Measurements from ENCODE around the gene MLC1. TPM values are rescaled to one million over a fixed set of nuclear protein-coding genes. Genes with fewer than 3 reads are reported as not detected.

The MLC1 gene
- total and polyA plus RNA-seq, 10 of the 15 experiments (the other 5 are each of a cell fraction or from before 2014, with no cell fraction given), result 0.03 to 0.15 (median 0.07) TPM; not detected in 7

DNA sequence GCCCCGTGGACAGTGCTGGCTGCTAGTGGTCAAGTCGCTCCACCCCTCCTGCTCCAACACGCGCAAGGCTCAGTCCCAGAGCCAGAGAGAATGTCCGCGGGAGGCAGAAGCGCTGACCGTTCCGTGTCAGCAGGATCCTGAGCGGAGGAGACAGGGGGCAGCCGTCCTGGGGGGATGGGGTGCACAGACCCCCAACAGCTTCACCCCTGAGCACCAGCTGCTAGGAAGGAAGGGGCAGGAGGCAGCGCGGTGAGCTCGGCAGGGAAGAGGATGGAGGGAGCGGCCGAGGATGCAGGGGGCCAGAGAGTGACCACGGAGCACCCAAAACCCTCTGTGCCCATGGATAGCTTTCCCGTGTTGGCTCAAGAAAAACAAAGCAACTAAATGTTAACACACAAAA lies 20.8 kb downstream of the MLC1 start (continued):
- TF ChIP-seq, protein P1, sequence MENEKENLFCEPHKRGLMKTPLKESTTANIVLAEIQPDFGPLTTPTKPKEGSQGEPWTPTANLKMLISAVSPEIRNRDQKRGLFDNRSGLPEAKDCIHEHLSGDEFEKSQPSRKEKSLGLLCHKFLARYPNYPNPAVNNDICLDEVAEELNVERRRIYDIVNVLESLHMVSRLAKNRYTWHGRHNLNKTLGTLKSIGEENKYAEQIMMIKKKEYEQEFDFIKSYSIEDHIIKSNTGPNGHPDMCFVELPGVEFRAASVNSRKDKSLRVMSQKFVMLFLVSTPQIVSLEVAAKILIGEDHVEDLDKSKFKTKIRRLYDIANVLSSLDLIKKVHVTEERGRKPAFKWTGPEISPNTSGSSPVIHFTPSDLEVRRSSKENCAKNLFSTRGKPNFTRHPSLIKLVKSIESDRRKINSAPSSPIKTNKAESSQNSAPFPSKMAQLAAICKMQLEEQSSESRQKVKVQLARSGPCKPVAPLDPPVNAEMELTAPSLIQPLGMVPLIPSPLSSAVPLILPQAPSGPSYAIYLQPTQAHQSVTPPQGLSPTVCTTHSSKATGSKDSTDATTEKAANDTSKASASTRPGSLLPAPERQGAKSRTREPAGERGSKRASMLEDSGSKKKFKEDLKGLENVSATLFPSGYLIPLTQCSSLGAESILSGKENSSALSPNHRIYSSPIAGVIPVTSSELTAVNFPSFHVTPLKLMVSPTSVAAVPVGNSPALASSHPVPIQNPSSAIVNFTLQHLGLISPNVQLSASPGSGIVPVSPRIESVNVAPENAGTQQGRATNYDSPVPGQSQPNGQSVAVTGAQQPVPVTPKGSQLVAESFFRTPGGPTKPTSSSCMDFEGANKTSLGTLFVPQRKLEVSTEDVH (IDR thresholded peaks at IDR 0.05; ENCODE audit: low read depth, partially characterized antibody), result no peak
- TF ChIP-seq SUPT20H (IDR thresholded peaks at IDR 0.05; ENCODE audit: borderline replicate concordance, control insufficient read depth, low read depth, low read length), result no peak
- TF ChIP-seq MYB (IDR thresholded peaks at IDR 0.05; ENCODE audit: borderline replicate concordance, low read depth, low read length), result no peak
- TF ChIP-seq POLR2A (IDR thresholded peaks at IDR 0.05; ENCODE audit: low read depth, low read length), result no peak
- TF ChIP-seq TBL1XR1 (IDR thresholded peaks at IDR 0.05; ENCODE audit: low read depth, low read length), result no peak
- TF ChIP-seq, protein P2, sequence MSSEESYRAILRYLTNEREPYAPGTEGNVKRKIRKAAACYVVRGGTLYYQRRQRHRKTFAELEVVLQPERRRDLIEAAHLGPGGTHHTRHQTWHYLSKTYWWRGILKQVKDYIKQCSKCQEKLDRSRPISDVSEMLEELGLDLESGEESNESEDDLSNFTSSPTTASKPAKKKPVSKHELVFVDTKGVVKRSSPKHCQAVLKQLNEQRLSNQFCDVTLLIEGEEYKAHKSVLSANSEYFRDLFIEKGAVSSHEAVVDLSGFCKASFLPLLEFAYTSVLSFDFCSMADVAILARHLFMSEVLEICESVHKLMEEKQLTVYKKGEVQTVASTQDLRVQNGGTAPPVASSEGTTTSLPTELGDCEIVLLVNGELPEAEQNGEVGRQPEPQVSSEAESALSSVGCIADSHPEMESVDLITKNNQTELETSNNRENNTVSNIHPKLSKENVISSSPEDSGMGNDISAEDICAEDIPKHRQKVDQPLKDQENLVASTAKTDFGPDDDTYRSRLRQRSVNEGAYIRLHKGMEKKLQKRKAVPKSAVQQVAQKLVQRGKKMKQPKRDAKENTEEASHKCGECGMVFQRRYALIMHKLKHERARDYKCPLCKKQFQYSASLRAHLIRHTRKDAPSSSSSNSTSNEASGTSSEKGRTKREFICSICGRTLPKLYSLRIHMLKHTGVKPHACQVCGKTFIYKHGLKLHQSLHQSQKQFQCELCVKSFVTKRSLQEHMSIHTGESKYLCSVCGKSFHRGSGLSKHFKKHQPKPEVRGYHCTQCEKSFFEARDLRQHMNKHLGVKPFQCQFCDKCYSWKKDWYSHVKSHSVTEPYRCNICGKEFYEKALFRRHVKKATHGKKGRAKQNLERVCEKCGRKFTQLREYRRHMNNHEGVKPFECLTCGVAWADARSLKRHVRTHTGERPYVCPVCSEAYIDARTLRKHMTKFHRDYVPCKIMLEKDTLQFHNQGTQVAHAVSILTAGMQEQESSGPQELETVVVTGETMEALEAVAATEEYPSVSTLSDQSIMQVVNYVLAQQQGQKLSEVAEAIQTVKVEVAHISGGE (CRISPR knock-in tag; IDR thresholded peaks at IDR 0.05), result no peak
- TF ChIP-seq, protein P3, sequence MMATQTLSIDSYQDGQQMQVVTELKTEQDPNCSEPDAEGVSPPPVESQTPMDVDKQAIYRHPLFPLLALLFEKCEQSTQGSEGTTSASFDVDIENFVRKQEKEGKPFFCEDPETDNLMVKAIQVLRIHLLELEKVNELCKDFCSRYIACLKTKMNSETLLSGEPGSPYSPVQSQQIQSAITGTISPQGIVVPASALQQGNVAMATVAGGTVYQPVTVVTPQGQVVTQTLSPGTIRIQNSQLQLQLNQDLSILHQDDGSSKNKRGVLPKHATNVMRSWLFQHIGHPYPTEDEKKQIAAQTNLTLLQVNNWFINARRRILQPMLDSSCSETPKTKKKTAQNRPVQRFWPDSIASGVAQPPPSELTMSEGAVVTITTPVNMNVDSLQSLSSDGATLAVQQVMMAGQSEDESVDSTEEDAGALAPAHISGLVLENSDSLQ (IDR thresholded peaks at IDR 0.05), result no peak

Data from GM12878 (cell line).